Measurements from ENCODE around the gene PADI2.

Gene PADI2

DNA sequence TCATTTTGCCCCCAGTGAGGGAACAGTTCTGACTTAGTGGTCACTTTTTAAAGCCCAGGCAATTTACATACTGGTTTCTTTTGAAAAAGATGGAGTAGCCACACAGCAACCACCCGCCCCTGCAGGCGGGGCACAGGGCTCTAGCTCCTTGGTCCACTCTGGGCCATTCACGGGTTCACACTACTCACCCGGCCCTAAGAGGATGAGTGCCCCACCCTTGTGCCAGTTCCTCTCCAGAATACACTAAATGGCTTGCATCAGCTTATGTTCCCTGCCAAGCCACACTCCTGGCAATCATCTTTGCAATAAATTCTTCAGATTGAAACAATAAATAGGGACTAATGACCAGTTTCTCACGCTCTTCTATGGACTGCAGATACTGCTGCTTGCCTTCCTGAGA, 91.8 kb downstream of the PADI2 start:
- Histone ChIP-seq H3F3A (ENCODE audit: low read depth) (no peaks in the 10 kb centered on the region), H3K9me2 (replicated peaks; ENCODE audit: low read depth, low read length) (no peaks in the 10 kb centered on the region), H3K4me1 (ENCODE audit: insufficient read depth, low read length, poor library complexity, severe bottlenecking) (no peaks in the 10 kb centered on the region), H3K4me2 (ENCODE audit: low read depth, low read length, poor library complexity, severe bottlenecking) (no peak overlapping the region), H4K20me1 (ENCODE audit: insufficient read depth, low read length, poor library complexity, severe bottlenecking) (no peaks in the 10 kb centered on the region), H2AFZ (ENCODE audit: low read length) (no peak overlapping the region), H3K27me3 (ENCODE audit: insufficient read depth, low read length, poor library complexity, severe bottlenecking) (no peaks in the 10 kb centered on the region), H3K36me3 (ENCODE audit: insufficient read depth, low read length) (peaks cover 87% of the 10 kb centered on the region; the same call in 1 of the 2 replicates), H3K4me3 (ENCODE audit: low read length, poor library complexity, severe bottlenecking) (no peak overlapping the region), H3K79me2 (ENCODE audit: insufficient read depth, low read length) (no peaks in the 10 kb centered on the region), H3K9ac (ENCODE audit: low read depth, low read length, poor library complexity, severe bottlenecking) (no peak overlapping the region), H3K9me3 (ENCODE audit: insufficient read depth, low read depth, low read length) (no peaks in the 10 kb centered on the region)
- no peak for TF ChIP-seq EZH2phosphoT487 (IDR thresholded peaks at IDR 0.05; ENCODE audit: borderline replicate concordance)
- TF ChIP-seq, protein P1, sequence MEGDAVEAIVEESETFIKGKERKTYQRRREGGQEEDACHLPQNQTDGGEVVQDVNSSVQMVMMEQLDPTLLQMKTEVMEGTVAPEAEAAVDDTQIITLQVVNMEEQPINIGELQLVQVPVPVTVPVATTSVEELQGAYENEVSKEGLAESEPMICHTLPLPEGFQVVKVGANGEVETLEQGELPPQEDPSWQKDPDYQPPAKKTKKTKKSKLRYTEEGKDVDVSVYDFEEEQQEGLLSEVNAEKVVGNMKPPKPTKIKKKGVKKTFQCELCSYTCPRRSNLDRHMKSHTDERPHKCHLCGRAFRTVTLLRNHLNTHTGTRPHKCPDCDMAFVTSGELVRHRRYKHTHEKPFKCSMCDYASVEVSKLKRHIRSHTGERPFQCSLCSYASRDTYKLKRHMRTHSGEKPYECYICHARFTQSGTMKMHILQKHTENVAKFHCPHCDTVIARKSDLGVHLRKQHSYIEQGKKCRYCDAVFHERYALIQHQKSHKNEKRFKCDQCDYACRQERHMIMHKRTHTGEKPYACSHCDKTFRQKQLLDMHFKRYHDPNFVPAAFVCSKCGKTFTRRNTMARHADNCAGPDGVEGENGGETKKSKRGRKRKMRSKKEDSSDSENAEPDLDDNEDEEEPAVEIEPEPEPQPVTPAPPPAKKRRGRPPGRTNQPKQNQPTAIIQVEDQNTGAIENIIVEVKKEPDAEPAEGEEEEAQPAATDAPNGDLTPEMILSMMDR (conservative IDR thresholded peaks at IDR 0.05; ENCODE audit: low read length) = no peak

DNA sequence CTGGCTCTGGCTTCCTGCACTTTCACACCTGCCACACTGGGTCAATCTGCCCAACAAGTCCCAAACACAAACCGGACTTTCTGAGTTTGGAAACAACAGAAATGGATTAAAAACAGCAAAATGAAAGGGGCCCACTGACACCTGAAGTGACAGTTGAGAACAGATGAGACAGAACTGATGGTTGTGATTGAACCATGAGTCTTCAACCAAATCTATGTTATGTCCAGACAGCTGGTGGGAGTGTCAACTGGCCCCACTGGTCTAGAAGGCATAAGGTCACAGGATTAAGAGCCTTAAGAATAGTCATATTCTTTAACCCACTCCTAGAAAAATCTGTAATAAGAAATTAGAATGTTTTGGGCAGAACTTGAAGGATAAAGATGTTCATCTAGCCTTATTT, 94.5 kb downstream of the PADI2 start:
- no peaks in the 10 kb centered on the region for H3K9me2 ChIP-seq (replicated peaks; ENCODE audit: low read depth, low read length)
- TF ChIP-seq, protein P1 (conservative IDR thresholded peaks at IDR 0.05; ENCODE audit: low read length) = no peak
- H3K36me3 ChIP-seq (ENCODE audit: insufficient read depth, low read length) = peaks cover 93% of the 10 kb centered on the region; the same call in 1 of the 2 replicates
- H3K27me3 ChIP-seq (ENCODE audit: insufficient read depth, low read length, poor library complexity, severe bottlenecking) = no peaks in the 10 kb centered on the region
- no peak overlapping the region for H3K9ac ChIP-seq (ENCODE audit: low read depth, low read length, poor library complexity, severe bottlenecking)
- no peaks in the 10 kb centered on the region for H3K79me2 ChIP-seq (ENCODE audit: insufficient read depth, low read length)
- H3K4me1 ChIP-seq (ENCODE audit: insufficient read depth, low read length, poor library complexity, severe bottlenecking) = no peaks in the 10 kb centered on the region
- H3K4me3 ChIP-seq (ENCODE audit: low read length, poor library complexity, severe bottlenecking) = no peak overlapping the region
- no peak overlapping the region for H3K4me2 ChIP-seq (ENCODE audit: low read depth, low read length, poor library complexity, severe bottlenecking)
- no peaks in the 10 kb centered on the region for H3K9me3 ChIP-seq (ENCODE audit: insufficient read depth, low read depth, low read length)
- H3F3A ChIP-seq (ENCODE audit: low read depth) = no peaks in the 10 kb centered on the region
- no peak overlapping the region for H2AFZ ChIP-seq (ENCODE audit: low read length)
- no peaks in the 10 kb centered on the region for H4K20me1 ChIP-seq (ENCODE audit: insufficient read depth, low read length, poor library complexity, severe bottlenecking)

DNA sequence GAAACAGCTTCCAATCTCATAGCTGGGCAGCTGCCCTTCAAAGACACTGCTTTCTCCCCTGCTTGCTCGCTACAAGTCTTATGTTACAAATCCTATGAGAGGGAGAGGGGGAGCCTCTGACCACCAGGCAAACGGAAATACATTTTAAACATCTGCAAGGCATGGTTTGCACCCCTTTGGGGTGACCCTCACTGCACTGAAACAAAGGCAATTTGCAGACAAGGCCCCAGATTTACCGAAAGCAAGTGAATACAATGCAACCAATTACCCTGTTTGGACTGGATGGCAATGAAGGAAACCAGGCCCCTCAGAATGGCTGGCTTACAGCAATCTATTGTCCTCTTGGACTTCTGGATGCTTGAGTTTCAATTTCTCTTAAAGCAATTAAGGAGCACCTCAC, 95.7 kb downstream of the PADI2 start:
- Histone ChIP-seq H3F3A (ENCODE audit: low read depth) (no peaks in the 10 kb centered on the region), H4K20me1 (ENCODE audit: insufficient read depth, low read length, poor library complexity, severe bottlenecking) (no peaks in the 10 kb centered on the region), H3K9ac (ENCODE audit: low read depth, low read length, poor library complexity, severe bottlenecking) (no peak overlapping the region), H3K9me2 (replicated peaks; ENCODE audit: low read depth, low read length) (no peaks in the 10 kb centered on the region), H2AFZ (ENCODE audit: low read length) (no peak overlapping the region), H3K9me3 (ENCODE audit: insufficient read depth, low read depth, low read length) (no peaks in the 10 kb centered on the region), H3K4me1 (ENCODE audit: insufficient read depth, low read length, poor library complexity, severe bottlenecking) (no peaks in the 10 kb centered on the region), H3K4me2 (ENCODE audit: low read depth, low read length, poor library complexity, severe bottlenecking) (no peak overlapping the region), H3K79me2 (ENCODE audit: insufficient read depth, low read length) (no peaks in the 10 kb centered on the region), H3K4me3 (ENCODE audit: low read length, poor library complexity, severe bottlenecking) (no peak overlapping the region), H3K36me3 (ENCODE audit: insufficient read depth, low read length) (peaks cover 100% of the 10 kb centered on the region; the same call in 1 of the 2 replicates), H3K27me3 (ENCODE audit: insufficient read depth, low read length, poor library complexity, severe bottlenecking) (no peaks in the 10 kb centered on the region)
- TF ChIP-seq EZH2phosphoT487 (IDR thresholded peaks at IDR 0.05; ENCODE audit: borderline replicate concordance) = no peak
- TF ChIP-seq, protein P1 (conservative IDR thresholded peaks at IDR 0.05; ENCODE audit: low read length) = no peak

Data from Loucy (cell line).